NCI-H774 (cell line): ENCODE measurements around the gene ZFYVE28.
A peak's percentile ranks its signal among the peaks of the same experiment; 100 is the strongest.

ENCODE experiments used
- DNase-seq: peaks from one replicate; lab custom pipeline; 2025; lab: John Stamatoyannopoulos, UW

Gene ZFYVE28

GRCh38 chr4:2428496-2429213, 10.2 kb upstream of the ZFYVE28 start:
- DNase-seq, result no peak

- DNase-seq, result no peak
Observed at GRCh38 chr4:2427383-2428334, 9.2 kb upstream of the ZFYVE28 start.

GRCh38 chr4:2426711-2427275, 8.3 kb upstream of the ZFYVE28 start:
- no peak for DNase-seq

GRCh38 chr4:2426069-2426397, 7.6 kb upstream of the ZFYVE28 start:
- DNase-seq, result no peak

GRCh38 chr4:2425386-2426068, 7.1 kb upstream of the ZFYVE28 start:
- no peak for DNase-seq

- no peak for DNase-seq
Observed at GRCh38 chr4:2424581-2424980, 6.1 kb upstream of the ZFYVE28 start.

GRCh38 chr4:2423695-2424094, 5.2 kb upstream of the ZFYVE28 start:
- DNase-seq, result no peak

- no peak for DNase-seq
Observed at GRCh38 chr4:2423066-2423465, 4.6 kb upstream of the ZFYVE28 start.

- DNase-seq, result no peak
Observed at GRCh38 chr4:2421928-2422327, 3.5 kb upstream of the ZFYVE28 start.

- DNase-seq, result no peak
Observed at GRCh38 chr4:2419814-2420213, 1.4 kb upstream of the ZFYVE28 start.

GRCh38 chr4:2418650-2419571, 466 bp upstream of the ZFYVE28 start, which contains the start of gene CFAP99:
Gene CFAP99, plus strand, starts transcription at chr4:2418955.
- DNase-seq, result peak; percentile 87

- DNase-seq, result no peak
Observed at GRCh38 chr4:2417226-2417764, 1.1 kb downstream of the ZFYVE28 start.

GRCh38 chr4:2416564-2417225, 1.8 kb downstream of the ZFYVE28 start:
- no peak for DNase-seq

- DNase-seq, result no peak
Observed at GRCh38 chr4:2415881-2416563, 2.4 kb downstream of the ZFYVE28 start.

GRCh38 chr4:2415213-2415612, 3.2 kb downstream of the ZFYVE28 start:
- DNase-seq, result no peak

- no peak for DNase-seq
Observed at GRCh38 chr4:2413821-2414610, 4.4 kb downstream of the ZFYVE28 start.

- peak; percentile 35 for DNase-seq
Observed at GRCh38 chr4:2412885-2413716, 5.3 kb downstream of the ZFYVE28 start.

GRCh38 chr4:2412534-2412884, 5.9 kb downstream of the ZFYVE28 start:
- no peak for DNase-seq
